ENCODE data around the gene C16orf87.

C16orf87 gene

DNA sequence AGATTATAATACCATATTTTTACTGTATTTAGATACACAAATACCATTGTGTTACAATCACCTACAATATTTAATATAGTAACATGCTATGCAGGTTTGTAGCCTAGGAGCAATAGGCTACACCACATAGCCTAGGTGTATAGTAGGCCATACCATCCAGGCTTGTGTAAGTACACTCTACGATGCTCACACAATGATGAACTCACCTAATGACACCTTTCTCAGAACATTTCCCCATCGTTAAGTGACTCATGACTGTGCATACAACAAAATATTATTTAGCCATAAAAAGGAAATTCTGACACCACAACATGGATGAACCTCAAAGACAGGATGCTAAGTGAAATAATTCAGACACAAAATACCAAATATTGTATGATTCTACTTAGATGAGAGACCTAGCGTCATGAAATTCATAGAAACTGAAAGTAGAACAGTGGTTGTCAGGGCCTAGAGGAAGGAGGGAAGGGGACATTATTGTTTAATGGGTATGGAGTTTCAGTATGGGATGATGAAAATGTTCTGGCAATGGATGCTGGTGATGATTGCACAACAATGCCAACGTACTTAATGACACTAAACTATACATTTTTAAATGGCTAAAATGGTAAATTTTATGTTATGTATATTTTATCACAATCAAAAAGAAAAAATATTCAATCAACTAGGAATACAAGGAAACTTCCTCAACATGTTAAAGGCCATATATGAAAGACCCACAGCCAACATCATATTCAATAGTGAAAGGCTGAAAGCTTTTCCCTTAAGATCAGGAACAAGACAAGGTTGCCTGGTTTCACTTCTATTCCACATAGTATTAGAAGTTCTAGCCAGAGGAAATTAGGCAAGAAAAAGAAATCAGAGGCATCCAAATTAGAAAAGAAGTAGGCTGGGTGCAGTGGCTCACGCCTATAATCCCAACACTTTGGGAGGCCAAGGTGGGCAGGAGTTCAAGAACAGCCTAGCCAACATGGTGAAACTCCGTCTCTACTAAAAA is 5.9 kb upstream of the C16orf87 start:
- no peaks in the 10 kb centered on the region for H4K20me1 ChIP-seq (ENCODE audit: insufficient read depth, low read length)
- no peak overlapping the region for H3K4me2 ChIP-seq (ENCODE audit: insufficient read depth, low read length)
- H3K9me3 ChIP-seq (ENCODE audit: insufficient read depth, low read length, severe bottlenecking) = no peaks in the 10 kb centered on the region
- H3K4me3 ChIP-seq (ENCODE audit: low read depth in 1 of 2, low read length in 2 of 2) = no peak overlapping the region
- peaks cover under 1% of the 10 kb centered on the region; the same call in 1 of the 2 replicates for H3K4me1 ChIP-seq (ENCODE audit: insufficient read depth, low read length)
- TF ChIP-seq, protein P1, sequence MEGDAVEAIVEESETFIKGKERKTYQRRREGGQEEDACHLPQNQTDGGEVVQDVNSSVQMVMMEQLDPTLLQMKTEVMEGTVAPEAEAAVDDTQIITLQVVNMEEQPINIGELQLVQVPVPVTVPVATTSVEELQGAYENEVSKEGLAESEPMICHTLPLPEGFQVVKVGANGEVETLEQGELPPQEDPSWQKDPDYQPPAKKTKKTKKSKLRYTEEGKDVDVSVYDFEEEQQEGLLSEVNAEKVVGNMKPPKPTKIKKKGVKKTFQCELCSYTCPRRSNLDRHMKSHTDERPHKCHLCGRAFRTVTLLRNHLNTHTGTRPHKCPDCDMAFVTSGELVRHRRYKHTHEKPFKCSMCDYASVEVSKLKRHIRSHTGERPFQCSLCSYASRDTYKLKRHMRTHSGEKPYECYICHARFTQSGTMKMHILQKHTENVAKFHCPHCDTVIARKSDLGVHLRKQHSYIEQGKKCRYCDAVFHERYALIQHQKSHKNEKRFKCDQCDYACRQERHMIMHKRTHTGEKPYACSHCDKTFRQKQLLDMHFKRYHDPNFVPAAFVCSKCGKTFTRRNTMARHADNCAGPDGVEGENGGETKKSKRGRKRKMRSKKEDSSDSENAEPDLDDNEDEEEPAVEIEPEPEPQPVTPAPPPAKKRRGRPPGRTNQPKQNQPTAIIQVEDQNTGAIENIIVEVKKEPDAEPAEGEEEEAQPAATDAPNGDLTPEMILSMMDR (IDR thresholded peaks at IDR 0.05; ENCODE audit: borderline replicate concordance, extremely low read depth, low read length, poor library complexity, severe bottlenecking) = no peak
- no peak for TF ChIP-seq EZH2 (IDR thresholded peaks at IDR 0.05; ENCODE audit: borderline replicate concordance, low read depth, low read length, severe bottlenecking)
- no peaks in the 10 kb centered on the region for H3K36me3 ChIP-seq (ENCODE audit: insufficient read depth, low read length)
- no peak for ATAC-seq (ENCODE audit: insufficient read depth, low read depth)
- no peak overlapping the region for H3K27ac ChIP-seq (ENCODE audit: low read length)
- H3K27me3 ChIP-seq (ENCODE audit: insufficient read depth, low read length, poor library complexity) = peaks cover 7% of the 10 kb centered on the region
- DNase-seq = no peak
- H3K79me2 ChIP-seq (ENCODE audit: insufficient read depth, low read length) = no peaks in the 10 kb centered on the region
- H2AFZ ChIP-seq (ENCODE audit: low read depth, low read length) = no peak overlapping the region
- H3K9ac ChIP-seq (ENCODE audit: low read depth, low read length) = no peak overlapping the region

DNA sequence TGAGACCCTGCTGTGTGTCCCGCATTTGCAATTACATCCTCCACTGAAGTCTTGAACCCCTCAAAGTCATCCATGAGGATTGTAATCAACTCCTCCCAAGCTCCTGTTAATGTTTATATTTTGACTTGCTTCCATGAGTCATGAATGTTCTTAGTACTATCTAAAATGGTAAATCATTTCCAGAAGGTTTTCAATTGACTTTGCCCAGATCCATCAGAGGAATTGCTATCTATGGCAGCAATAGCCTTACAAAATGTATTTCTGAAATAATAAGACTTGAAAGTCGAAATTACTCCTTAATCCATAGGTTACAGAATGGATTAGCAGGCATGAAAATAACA is 2.5 kb upstream of the C16orf87 start:
- Histone ChIP-seq H4K20me1 (ENCODE audit: insufficient read depth, low read length) (peaks cover 10% of the 10 kb centered on the region; the same call in 1 of the 2 replicates), H3K27ac (ENCODE audit: low read length) (no peak overlapping the region), H3K4me1 (ENCODE audit: insufficient read depth, low read length) (peaks cover 18% of the 10 kb centered on the region), H3K79me2 (ENCODE audit: insufficient read depth, low read length) (peaks cover 23% of the 10 kb centered on the region), H3K4me3 (ENCODE audit: low read depth in 1 of 2, low read length in 2 of 2) (no peak overlapping the region), H2AFZ (ENCODE audit: low read depth, low read length) (no peak overlapping the region), H3K36me3 (ENCODE audit: insufficient read depth, low read length) (no peaks in the 10 kb centered on the region; the same call in 1 of the 2 replicates), H3K9ac (ENCODE audit: low read depth, low read length) (no peak overlapping the region), H3K27me3 (ENCODE audit: insufficient read depth, low read length, poor library complexity) (peaks cover 7% of the 10 kb centered on the region), H3K9me3 (ENCODE audit: insufficient read depth, low read length, severe bottlenecking) (no peaks in the 10 kb centered on the region), H3K4me2 (ENCODE audit: insufficient read depth, low read length) (no peak overlapping the region)
- ATAC-seq (ENCODE audit: insufficient read depth, low read depth) (no peak), DNase-seq (no peak)
- TF ChIP-seq, protein P1 (IDR thresholded peaks at IDR 0.05; ENCODE audit: borderline replicate concordance, extremely low read depth, low read length, poor library complexity, severe bottlenecking) = no peak
- no peak for TF ChIP-seq EZH2 (IDR thresholded peaks at IDR 0.05; ENCODE audit: borderline replicate concordance, low read depth, low read length, severe bottlenecking)

DNA sequence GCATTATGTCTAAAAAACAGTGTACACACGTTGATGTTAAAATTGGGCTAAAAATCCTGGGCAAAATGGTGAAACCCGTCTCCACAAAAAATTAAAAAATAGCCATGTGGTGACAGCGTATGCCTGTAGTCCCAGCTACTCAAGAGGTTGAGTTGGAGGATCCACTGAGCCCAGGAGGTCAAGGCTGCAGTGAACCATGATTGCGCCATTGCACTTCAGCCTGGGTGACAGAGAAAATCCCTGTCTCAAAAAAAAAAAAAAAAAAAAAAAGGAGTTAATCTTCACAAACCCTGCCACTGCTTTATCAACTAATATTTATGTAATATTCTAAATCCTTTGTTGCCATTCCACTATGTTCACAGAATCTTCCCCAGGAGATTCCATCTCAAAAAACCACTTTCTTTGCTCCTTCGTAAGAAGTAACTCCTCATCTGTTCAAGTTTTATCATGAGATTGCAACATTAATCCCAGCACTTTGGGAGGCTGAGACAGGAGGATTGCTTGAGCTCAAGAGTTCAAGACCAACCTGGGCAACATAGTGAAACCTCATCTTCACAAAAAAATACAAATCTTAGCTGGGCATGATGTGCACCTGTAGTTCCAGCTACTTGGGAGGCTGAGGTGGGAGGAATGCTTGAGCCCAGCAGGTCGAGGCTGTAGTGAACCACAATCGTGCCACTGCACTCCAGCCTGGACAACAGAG is 1.9 kb upstream of the C16orf87 start:
- peaks cover 7% of the 10 kb centered on the region for H3K27me3 ChIP-seq (ENCODE audit: insufficient read depth, low read length, poor library complexity)
- peaks cover 28% of the 10 kb centered on the region for H3K79me2 ChIP-seq (ENCODE audit: insufficient read depth, low read length)

More for the DNA sequence above, 1.9 kb upstream of the C16orf87 start:
- peaks cover 23% of the 10 kb centered on the region for H3K4me1 ChIP-seq (ENCODE audit: insufficient read depth, low read length)
- ATAC-seq (ENCODE audit: insufficient read depth, low read depth) = no peak
- TF ChIP-seq, protein P1 (IDR thresholded peaks at IDR 0.05; ENCODE audit: borderline replicate concordance, extremely low read depth, low read length, poor library complexity, severe bottlenecking) = no peak
- no peak for TF ChIP-seq EZH2 (IDR thresholded peaks at IDR 0.05; ENCODE audit: borderline replicate concordance, low read depth, low read length, severe bottlenecking)
- no peak overlapping the region for H3K27ac ChIP-seq (ENCODE audit: low read length)
- H2AFZ ChIP-seq (ENCODE audit: low read depth, low read length) = no peak overlapping the region
- H3K4me2 ChIP-seq (ENCODE audit: insufficient read depth, low read length) = no peak overlapping the region
- H4K20me1 ChIP-seq (ENCODE audit: insufficient read depth, low read length) = peaks cover 10% of the 10 kb centered on the region; the same call in 1 of the 2 replicates
- no peak for DNase-seq
- no peak overlapping the region for H3K9ac ChIP-seq (ENCODE audit: low read depth, low read length)
- no peaks in the 10 kb centered on the region for H3K9me3 ChIP-seq (ENCODE audit: insufficient read depth, low read length, severe bottlenecking)
- H3K4me3 ChIP-seq (ENCODE audit: low read depth in 1 of 2, low read length in 2 of 2) = no peak overlapping the region
- no peaks in the 10 kb centered on the region; the same call in 1 of the 2 replicates for H3K36me3 ChIP-seq (ENCODE audit: insufficient read depth, low read length)

Data from DND-41 (cell line).